LNCAP (cell line): ENCODE measurements around the gene OBSL1.

Experiments
- TF ChIP-seq, protein P1 (sequence below): fragments of 450-650 bp; IDR thresholded peaks from 2 replicates; pipeline ENCODE4 v1.5.1; 2017; ENCODE audit warnings: mild to moderate bottlenecking

OBSL1 gene

DNA sequence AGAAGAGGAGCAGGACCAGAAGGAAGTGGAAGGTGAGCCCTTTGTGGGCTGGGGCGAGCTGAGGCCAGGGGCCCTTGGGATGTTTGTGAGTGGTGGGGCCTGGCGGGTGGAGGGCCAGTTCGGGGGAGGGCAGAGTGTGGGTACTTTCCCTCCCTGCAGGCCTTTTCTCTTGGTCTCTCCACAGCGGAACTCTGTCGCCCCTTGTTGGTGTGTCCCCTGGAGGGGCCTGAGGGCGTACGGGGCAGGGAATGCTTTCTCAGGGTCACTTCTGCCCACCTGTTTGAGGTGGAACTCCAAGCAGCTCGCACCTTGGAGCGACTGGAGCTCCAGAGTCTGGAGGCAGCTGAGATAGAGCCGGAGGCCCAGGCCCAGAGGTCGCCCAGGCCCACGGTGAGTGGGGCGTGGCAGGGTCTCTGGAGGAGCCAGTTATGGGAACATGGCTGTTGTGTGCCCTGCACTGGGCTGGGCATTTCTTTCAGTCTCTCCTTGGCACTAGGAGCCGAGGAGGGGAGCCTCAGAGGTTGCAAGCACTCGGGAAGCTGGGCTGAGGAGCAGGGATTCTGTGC lies 37.1 kb upstream of the OBSL1 start:
- TF ChIP-seq, protein P1, sequence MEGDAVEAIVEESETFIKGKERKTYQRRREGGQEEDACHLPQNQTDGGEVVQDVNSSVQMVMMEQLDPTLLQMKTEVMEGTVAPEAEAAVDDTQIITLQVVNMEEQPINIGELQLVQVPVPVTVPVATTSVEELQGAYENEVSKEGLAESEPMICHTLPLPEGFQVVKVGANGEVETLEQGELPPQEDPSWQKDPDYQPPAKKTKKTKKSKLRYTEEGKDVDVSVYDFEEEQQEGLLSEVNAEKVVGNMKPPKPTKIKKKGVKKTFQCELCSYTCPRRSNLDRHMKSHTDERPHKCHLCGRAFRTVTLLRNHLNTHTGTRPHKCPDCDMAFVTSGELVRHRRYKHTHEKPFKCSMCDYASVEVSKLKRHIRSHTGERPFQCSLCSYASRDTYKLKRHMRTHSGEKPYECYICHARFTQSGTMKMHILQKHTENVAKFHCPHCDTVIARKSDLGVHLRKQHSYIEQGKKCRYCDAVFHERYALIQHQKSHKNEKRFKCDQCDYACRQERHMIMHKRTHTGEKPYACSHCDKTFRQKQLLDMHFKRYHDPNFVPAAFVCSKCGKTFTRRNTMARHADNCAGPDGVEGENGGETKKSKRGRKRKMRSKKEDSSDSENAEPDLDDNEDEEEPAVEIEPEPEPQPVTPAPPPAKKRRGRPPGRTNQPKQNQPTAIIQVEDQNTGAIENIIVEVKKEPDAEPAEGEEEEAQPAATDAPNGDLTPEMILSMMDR, result no peak

DNA sequence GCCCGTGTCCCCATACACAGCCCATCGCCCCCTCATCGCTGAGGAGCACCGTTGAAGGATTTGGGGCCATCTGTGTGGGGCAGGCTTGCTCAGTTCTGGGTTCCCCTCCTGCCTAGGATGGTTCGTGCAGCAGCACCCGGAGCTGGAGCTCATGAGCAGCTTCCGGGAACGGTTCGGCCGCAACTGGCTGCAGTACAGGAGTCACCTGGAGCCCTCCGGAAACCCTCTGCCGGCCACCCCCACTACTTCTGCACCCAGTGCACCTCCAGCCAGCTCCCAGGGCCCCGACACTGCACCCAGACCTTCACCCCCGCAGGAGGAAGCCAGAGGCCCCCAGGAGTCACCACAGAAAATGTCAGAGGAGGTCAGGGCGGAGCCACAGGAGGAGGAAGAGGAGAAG lies 36.6 kb upstream of the OBSL1 start:
- TF ChIP-seq, protein P1, result no peak

DNA sequence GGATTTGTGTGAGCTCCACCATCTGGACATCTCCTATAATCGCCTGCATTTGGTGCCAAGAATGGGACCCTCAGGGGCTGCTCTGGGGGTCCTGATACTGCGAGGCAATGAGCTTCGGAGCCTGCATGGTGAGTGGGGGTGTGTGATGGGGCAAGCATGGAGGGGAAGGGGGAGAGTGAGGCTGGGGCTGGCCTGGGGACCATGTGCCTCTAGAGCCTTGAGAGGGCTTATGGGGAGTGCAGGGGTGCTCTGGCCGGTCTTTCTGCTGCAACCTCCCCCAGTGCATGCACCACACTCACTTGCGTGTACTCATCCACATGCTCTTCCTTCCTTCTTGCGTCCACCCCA lies 34.2 kb upstream of the OBSL1 start:
- TF ChIP-seq, protein P1, result no peak

DNA sequence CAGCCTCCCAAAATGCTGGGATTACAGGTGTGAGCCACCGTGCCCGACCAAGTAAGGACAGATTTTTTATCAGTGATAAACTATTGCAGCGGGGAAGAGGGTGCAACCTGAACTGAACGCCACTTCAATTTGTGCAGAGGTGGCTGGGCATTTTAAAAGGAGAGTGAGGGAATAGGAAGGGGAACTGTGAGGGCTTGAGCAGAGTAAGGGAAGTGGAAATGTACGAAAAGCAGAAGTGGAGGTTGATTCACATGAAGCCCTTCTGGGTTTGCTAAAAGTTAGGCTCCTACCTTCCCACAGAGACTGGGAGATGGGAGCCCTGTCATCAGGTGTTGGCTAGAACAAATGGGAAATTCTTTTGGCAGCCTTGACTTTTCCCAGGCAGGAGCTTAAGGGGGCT lies 32.4 kb upstream of the OBSL1 start:
- TF ChIP-seq, protein P1, result no peak

DNA sequence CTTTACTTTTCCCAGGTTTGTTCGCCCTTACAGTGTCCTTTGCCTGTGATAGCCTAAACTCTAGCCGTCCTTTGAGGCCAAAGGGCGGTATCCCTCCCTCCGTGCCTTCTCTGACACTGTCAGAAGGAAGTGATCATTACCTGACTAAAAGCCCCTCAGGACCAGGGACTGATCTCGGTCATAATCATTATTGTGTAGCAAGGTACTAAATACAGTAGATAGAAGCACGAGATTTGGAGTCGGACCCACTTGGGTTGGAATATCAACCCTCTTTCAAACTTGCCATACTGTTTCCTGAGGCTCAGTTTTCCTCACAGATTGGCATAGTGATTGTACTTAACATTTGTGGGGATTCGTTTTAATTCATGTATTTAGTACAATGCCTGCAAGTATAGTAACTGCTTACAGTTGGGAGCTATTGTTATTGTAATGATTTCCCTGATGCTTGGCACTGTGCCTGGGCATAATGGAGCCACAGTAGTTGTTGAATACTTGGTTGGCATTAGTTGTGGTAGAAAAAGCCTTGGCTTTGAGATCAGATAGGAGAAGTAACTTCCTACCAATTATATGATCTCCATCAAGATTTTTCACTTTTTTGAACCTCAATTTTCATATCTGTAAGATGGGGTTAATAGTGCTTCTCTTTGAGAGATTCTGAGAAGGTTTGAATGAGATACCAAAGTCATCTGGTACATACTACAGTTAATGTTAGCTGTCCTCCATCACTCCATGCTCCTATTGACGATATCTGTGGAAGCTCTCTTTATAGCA lies 27.2 kb upstream of the OBSL1 start:
- TF ChIP-seq, protein P1, result no peak

DNA sequence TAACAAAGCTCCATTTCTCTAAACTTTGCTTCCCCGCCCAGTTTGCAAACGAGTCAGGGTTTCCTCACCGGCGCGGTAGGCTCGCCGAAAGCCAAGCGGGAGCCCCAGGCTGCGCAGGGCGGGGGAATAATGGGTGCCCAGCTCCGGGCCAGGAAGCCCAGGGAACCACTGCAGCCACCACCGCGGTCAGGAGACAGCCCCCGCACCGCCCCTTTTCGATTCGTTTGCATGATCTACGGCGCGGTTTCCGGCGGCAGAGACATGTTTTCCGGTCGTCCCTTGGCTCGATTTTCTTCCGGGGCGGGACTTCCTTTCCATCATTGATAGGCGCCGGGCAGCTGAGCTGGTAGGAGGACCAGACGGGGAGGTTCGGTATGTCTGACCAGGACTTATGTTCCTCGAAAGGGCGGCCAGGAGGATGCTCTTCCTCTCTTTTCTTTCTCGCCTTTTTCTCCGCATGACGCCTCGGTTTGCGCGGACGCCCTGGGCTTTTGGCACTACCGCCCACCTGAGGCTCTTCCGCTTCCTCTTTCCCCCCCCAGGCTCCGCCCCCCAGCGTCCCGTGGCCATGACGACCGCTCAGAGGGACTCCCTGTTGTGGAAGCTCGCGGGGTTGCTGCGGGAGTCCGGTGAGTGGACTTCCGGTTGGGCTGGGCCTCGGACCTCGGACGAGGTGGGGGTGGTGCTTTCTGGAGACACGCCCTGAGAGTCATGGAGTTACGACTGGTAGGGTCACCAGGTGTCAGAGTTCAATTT lies 26.4 kb upstream of the OBSL1 start, which contains the start of gene STK11IP:
Gene STK11IP, plus strand, starts transcription at position 306 of the 756 bp plus-strand sequence. Its CDS starts 263 bp downstream, at position 569.
- TF ChIP-seq, protein P1, result no peak

DNA sequence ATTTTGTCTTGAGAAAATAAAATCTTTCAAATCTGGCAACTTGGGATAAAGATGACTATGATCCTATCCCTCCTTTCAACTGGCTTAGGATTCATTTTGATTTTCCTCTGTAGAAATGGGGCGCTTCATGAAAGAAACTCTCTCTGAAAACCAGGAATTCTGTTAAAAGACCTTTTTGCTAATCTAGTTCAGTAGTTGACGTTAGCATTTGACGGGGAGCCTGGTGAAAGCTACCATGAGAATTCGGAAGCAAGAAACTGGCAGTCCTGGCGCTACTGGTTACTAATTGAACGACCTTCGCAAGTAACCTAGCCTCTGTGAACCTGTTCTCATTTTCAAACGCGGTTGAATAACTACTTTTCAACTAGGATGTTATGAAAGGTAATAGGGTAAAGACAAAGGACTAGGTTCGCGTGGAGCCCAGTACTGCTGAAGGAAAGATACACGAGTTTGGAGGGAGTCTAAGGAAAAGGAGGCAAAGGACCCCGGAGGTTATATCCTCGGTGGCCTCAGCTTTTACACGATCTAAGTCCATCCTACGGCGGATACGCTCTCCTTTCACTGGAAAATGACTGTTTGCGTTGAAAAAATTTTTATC lies 25.7 kb upstream of the OBSL1 start:
- TF ChIP-seq, protein P1, result no peak
